ENCODE measurements around the gene FHIT. TPM values are rescaled to one million over a fixed set of nuclear protein-coding genes. Genes with fewer than 3 reads are reported as not detected.
A peak's percentile ranks its signal among the peaks of the same experiment; 100 is the strongest.

The FHIT gene
- total and polyA plus RNA-seq, 2 of the 4 experiments (the other 2 are of a cell fraction), result 0.07 TPM; not detected in 1

DNA sequence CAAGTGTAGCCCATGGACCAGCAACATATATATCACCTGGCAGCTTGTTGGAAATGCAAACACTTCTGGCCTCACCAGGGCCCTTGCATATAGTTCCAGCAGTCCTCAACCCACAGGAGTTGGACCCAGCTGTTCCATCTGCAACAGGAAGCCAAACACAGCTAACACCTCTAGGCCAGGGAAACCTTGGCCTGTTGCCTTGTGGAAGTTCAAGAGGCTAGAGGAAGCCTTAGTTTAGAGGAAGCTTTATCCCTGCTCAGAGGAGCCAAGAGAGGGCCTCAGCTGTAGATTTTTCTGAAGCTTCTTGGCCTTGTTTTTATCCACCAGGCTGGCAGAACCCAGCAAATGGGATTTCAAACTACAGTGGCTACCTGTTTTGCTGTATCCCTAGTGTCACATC is 11.4 kb downstream of the FHIT start:
- ATAC-seq (ENCODE audit: low read depth), result no peak
- POLR2A ChIA-PET (ENCODE audit: unreplicated experiment), result no interaction called here
- H3K4ac ChIP-seq (ENCODE audit: low read depth, low read length), result no peak overlapping the region

More for the DNA sequence above, 11.4 kb downstream of the FHIT start:
- H3K9ac ChIP-seq (ENCODE audit: low read depth, low read length), result no peak overlapping the region
- no peak overlapping the region for H3K56ac ChIP-seq (ENCODE audit: extremely low read depth, insufficient read depth, low read length)
- H3K27me3 ChIP-seq (ENCODE audit: control insufficient read depth, insufficient read depth, low read length), result no peaks in the 10 kb centered on the region
- no peak overlapping the region for H4K5ac ChIP-seq (ENCODE audit: low read depth, low read length)
- CTCF ChIA-PET, result no interaction called here
- BruUV-seq (replicated peaks), result no TSS peak
- no peaks in the 10 kb centered on the region for H3K9me3 ChIP-seq (ENCODE audit: control insufficient read depth, insufficient read depth, low read length)
- H3K4me1 ChIP-seq (ENCODE audit: control insufficient read depth, insufficient read depth, low read length), result no peaks in the 10 kb centered on the region
- H3K4me2 ChIP-seq (ENCODE audit: low read depth, low read length), result no peak overlapping the region
- intact Hi-C loops (cut with micrococcal nuclease) (no loop called here), in situ Hi-C loops (cut with MboI; ENCODE audit: low sequenced_read_pairs) (no loop called here), dilution Hi-C loops (cut with HindIII; ENCODE audit: low sequenced_read_pairs, unreplicated experiment) (no loop called here)
- H3K36me3 ChIP-seq (ENCODE audit: control insufficient read depth, insufficient read depth, low read length), result no peaks in the 10 kb centered on the region
- H3K18ac ChIP-seq (ENCODE audit: low read depth, low read length), result no peak overlapping the region
- no peak overlapping the region for H3K23ac ChIP-seq (ENCODE audit: low read depth, low read length)
- no peak overlapping the region for H4K91ac ChIP-seq (ENCODE audit: insufficient read depth, low read depth, low read length)
- H3K9me1 ChIP-seq (ENCODE audit: insufficient read depth, low read length), result no peaks in the 10 kb centered on the region
- no peaks in the 10 kb centered on the region for H3K79me1 ChIP-seq (ENCODE audit: low read depth in 1 of 2, low read length in 2 of 2)
- TF ChIP-seq FOS (IDR thresholded peaks at IDR 0.05; ENCODE audit: low read depth, low read length) (no peak), RFX5 (IDR thresholded peaks at IDR 0.05; ENCODE audit: low read depth, low read length) (no peak), NFE2L2 (IDR thresholded peaks at IDR 0.05; ENCODE audit: low read depth, low read length) (no peak), CHD1 (IDR thresholded peaks at IDR 0.05; ENCODE audit: low read depth, low read length) (no peak), SMC3 (IDR thresholded peaks at IDR 0.05; ENCODE audit: low read depth, low read length) (no peak), BHLHE40 (IDR thresholded peaks at IDR 0.05; ENCODE audit: low read depth, low read length) (no peak), RCOR1 (IDR thresholded peaks at IDR 0.05; ENCODE audit: insufficient replicate concordance, low read length) (no peak), MAZ (IDR thresholded peaks at IDR 0.05; ENCODE audit: borderline replicate concordance, low read depth, low read length) (no peak), MXI1 (IDR thresholded peaks at IDR 0.05; ENCODE audit: borderline replicate concordance, low read depth, low read length) (no peak), RAD21 (IDR thresholded peaks at IDR 0.05; ENCODE audit: low read length) (no peak), POLR2A (IDR thresholded peaks at IDR 0.05; ENCODE audit: low read depth, low read length) (no peak), CEBPB (IDR thresholded peaks at IDR 0.05; ENCODE audit: low read depth, low read length) (no peak), MAFK (IDR thresholded peaks at IDR 0.05; ENCODE audit: low read depth, low read length) (no peak)
- TF ChIP-seq, protein P1, sequence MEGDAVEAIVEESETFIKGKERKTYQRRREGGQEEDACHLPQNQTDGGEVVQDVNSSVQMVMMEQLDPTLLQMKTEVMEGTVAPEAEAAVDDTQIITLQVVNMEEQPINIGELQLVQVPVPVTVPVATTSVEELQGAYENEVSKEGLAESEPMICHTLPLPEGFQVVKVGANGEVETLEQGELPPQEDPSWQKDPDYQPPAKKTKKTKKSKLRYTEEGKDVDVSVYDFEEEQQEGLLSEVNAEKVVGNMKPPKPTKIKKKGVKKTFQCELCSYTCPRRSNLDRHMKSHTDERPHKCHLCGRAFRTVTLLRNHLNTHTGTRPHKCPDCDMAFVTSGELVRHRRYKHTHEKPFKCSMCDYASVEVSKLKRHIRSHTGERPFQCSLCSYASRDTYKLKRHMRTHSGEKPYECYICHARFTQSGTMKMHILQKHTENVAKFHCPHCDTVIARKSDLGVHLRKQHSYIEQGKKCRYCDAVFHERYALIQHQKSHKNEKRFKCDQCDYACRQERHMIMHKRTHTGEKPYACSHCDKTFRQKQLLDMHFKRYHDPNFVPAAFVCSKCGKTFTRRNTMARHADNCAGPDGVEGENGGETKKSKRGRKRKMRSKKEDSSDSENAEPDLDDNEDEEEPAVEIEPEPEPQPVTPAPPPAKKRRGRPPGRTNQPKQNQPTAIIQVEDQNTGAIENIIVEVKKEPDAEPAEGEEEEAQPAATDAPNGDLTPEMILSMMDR (conservative IDR thresholded peaks at IDR 0.05; ENCODE audit: low read depth, low read length), result no peak
- TF ChIP-seq, protein P2, sequence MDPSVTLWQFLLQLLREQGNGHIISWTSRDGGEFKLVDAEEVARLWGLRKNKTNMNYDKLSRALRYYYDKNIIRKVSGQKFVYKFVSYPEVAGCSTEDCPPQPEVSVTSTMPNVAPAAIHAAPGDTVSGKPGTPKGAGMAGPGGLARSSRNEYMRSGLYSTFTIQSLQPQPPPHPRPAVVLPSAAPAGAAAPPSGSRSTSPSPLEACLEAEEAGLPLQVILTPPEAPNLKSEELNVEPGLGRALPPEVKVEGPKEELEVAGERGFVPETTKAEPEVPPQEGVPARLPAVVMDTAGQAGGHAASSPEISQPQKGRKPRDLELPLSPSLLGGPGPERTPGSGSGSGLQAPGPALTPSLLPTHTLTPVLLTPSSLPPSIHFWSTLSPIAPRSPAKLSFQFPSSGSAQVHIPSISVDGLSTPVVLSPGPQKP (IDR thresholded peaks at IDR 0.05; ENCODE audit: borderline replicate concordance, low read depth, low read length), result no peak
- TF ChIP-seq, protein P3, sequence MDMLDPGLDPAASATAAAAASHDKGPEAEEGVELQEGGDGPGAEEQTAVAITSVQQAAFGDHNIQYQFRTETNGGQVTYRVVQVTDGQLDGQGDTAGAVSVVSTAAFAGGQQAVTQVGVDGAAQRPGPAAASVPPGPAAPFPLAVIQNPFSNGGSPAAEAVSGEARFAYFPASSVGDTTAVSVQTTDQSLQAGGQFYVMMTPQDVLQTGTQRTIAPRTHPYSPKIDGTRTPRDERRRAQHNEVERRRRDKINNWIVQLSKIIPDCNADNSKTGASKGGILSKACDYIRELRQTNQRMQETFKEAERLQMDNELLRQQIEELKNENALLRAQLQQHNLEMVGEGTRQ (IDR thresholded peaks at IDR 0.05; ENCODE audit: low read depth, low read length), result no peak
- no peak overlapping the region for H2BK5ac ChIP-seq (ENCODE audit: low read depth, low read length, poor library complexity, severe bottlenecking)
- peak overlapping the region; percentile 55 for H2AK9ac ChIP-seq (replicated peaks; ENCODE audit: low read depth, low read length, poor library complexity)
- no peak overlapping the region for H2BK20ac ChIP-seq (ENCODE audit: low read depth, low read length)
- no peak overlapping the region for H2BK15ac ChIP-seq (ENCODE audit: low read depth, low read length)
- H4K20me1 ChIP-seq (ENCODE audit: insufficient read depth, low read length), result no peaks in the 10 kb centered on the region
- H2BK120ac ChIP-seq (ENCODE audit: low read depth, low read length), result no peak overlapping the region
- no peak overlapping the region for H3K4me3 ChIP-seq (ENCODE audit: insufficient read depth, low read depth, low read length)
- no peak for DNase-seq
- H3K27ac ChIP-seq (ENCODE audit: insufficient read depth, low read length), result no peak overlapping the region
- no peak overlapping the region for H2AK5ac ChIP-seq (ENCODE audit: low read depth, low read length)
- no peak overlapping the region for H4K8ac ChIP-seq (ENCODE audit: low read depth in 2 of 2, low read length in 2 of 2)
- no peak overlapping the region for H3K14ac ChIP-seq (replicated peaks; ENCODE audit: low read depth, low read length)
- H2AFZ ChIP-seq (replicated peaks; ENCODE audit: low read length, poor library complexity), result no peak overlapping the region
